Measurements from ENCODE around the gene FOXN1. TPM values are rescaled to one million over a fixed set of nuclear protein-coding genes. Genes with fewer than 3 reads are reported as not detected.

The FOXN1 gene
- total and polyA plus RNA-seq, 10 donors, result not detected

- Histone ChIP-seq H3K27ac (no peak overlapping the region), H3K36me3 (no peaks in the 10 kb centered on the region), H3K27me3 (replicated peaks in 1 of 7) (no peaks in the 10 kb centered on the region), H3K9me3 (no peaks in the 10 kb centered on the region), H3K4me3 (no peak overlapping the region), H3K4me1 (peaks cover 0 to 15% (median 1%) of the 10 kb centered on the region in 6 donors)
- TF ChIP-seq POLR2AphosphoS5 (IDR thresholded peaks at IDR 0.05) (no peak), POLR2A (IDR thresholded peaks at IDR 0.05) (no peak), CTCF (IDR thresholded peaks at IDR 0.05 in 8 of 11, conservative IDR thresholded peaks at IDR 0.05 in 3 of 11) (no peak)
- no peak for DNase-seq
- 79 to 86% (median 84%) methylated on average over 13 to 15 of the region's 15 CpGs for WGBS, 5 donors
- intact Hi-C loops (cut with DNase I; ENCODE audit: low total_unique reads), result no loop called here
Measured at GRCh38 chr17:28471531-28472342, 34.4 kb upstream of the FOXN1 start.

DNA sequence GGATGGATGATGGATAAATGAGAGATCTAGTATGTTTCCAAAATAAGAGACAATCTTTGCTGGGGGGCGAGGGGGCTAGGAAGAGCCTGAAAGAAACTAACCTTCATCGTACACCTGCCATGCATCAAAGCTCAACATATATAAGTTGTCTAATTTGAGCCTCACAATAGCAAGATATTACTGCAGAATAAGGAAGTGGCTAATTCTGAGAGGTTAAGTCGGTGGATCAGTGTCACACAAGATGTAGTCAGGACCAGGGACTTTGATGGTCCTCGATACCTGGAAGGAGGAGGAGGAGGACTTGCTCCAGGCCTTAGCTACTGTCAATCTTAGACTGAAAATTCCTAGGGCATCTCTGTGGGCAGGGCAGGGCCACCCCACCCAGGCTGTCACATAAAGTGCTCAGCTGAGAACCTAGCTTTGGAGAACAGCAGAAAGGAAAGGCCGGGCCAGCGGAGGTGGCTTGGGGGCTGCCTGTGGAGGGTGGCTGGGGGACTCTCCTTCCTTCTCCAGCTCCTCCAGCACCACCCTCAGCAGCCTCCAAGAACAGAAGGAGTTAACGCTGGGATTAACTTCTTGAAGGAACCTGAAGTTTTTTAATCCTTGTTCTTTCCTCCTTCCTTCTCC lies 33.2 kb upstream of the FOXN1 start:
- H3K27ac ChIP-seq, result no peak overlapping the region
- 80 to 87% (median 82%) methylated on average over 7 of the region's 7 CpGs for WGBS, 5 donors
- DNase-seq, result no peak
- H3K27me3 ChIP-seq (replicated peaks in 1 of 7), result no peaks in the 10 kb centered on the region
- intact Hi-C loops (cut with DNase I; ENCODE audit: low total_unique reads), result no loop called here
- no peak overlapping the region for H3K4me3 ChIP-seq
- no peaks in the 10 kb centered on the region for H3K9me3 ChIP-seq
- TF ChIP-seq POLR2A (IDR thresholded peaks at IDR 0.05) (no peak), POLR2AphosphoS5 (IDR thresholded peaks at IDR 0.05) (no peak), CTCF (IDR thresholded peaks at IDR 0.05 in 8 of 11, conservative IDR thresholded peaks at IDR 0.05 in 3 of 11) (no peak)
- no peaks in the 10 kb centered on the region for H3K36me3 ChIP-seq
- peaks cover 0 to 15% (median 1%) of the 10 kb centered on the region in 6 donors for H3K4me1 ChIP-seq

- no peaks in the 10 kb centered on the region for H3K27me3 ChIP-seq (replicated peaks in 1 of 7)
- no peaks in the 10 kb centered on the region for H3K9me3 ChIP-seq
- no peak within 1 kb of the TSS for H3K27ac ChIP-seq
- DNase-seq, result no peak
- peaks cover 0 to 15% (median 1%) of the 10 kb centered on the region in 6 donors for H3K4me1 ChIP-seq
- TF ChIP-seq POLR2A (IDR thresholded peaks at IDR 0.05) (no peak), POLR2AphosphoS5 (IDR thresholded peaks at IDR 0.05) (no peak), CTCF (IDR thresholded peaks at IDR 0.05 in 8 of 11, conservative IDR thresholded peaks at IDR 0.05 in 3 of 11) (no peak)
- WGBS, 5 donors, result 80 to 94% (median 88%) methylated on average over 4 to 5 of the region's 5 CpGs
- intact Hi-C loops (cut with DNase I; ENCODE audit: low total_unique reads), result no loop called here
- no peaks in the 10 kb centered on the region for H3K36me3 ChIP-seq
- H3K4me3 ChIP-seq, result no peak within 1 kb of the TSS
Measured at GRCh38 chr17:28473542-28473941, 32.6 kb upstream of the FOXN1 start, which contains the start of gene SLC13A2. TSS of gene SLC13A2 (plus strand) at chr17:28473644. CDS start at chr17:28473713, 69 bp downstream.

- intact Hi-C loops (cut with DNase I; ENCODE audit: low total_unique reads), result no loop called here
- no peak for TF ChIP-seq CTCF (IDR thresholded peaks at IDR 0.05 in 8 of 11, conservative IDR thresholded peaks at IDR 0.05 in 3 of 11)
Measured at GRCh38 chr17:28474111-28474531, 32.0 kb upstream of the FOXN1 start.

More at GRCh38 chr17:28474111-28474531, 32.0 kb upstream of the FOXN1 start:
- no peaks in the 10 kb centered on the region for H3K36me3 ChIP-seq
- 83 to 91% (median 89%) methylated on average over 7 of the region's 7 CpGs for WGBS, 5 donors
- H3K27me3 ChIP-seq (replicated peaks in 1 of 7), result no peaks in the 10 kb centered on the region
- DNase-seq, result no peak
- no peak overlapping the region for H3K27ac ChIP-seq
- no peaks in the 10 kb centered on the region for H3K9me3 ChIP-seq
- peaks cover 0 to 15% (median 1%) of the 10 kb centered on the region in 6 donors for H3K4me1 ChIP-seq
- H3K4me3 ChIP-seq, result no peak overlapping the region
